DLD1 (cell line): ENCODE data around the gene RPLP2.

Experiments used
- in situ Hi-C: cut with HindIII; loops from 2 replicates; pipeline ENCODE4 v1.10.0; 2017; ENCODE audit warnings: low sequenced_read_pairs

The RPLP2 gene

DNA sequence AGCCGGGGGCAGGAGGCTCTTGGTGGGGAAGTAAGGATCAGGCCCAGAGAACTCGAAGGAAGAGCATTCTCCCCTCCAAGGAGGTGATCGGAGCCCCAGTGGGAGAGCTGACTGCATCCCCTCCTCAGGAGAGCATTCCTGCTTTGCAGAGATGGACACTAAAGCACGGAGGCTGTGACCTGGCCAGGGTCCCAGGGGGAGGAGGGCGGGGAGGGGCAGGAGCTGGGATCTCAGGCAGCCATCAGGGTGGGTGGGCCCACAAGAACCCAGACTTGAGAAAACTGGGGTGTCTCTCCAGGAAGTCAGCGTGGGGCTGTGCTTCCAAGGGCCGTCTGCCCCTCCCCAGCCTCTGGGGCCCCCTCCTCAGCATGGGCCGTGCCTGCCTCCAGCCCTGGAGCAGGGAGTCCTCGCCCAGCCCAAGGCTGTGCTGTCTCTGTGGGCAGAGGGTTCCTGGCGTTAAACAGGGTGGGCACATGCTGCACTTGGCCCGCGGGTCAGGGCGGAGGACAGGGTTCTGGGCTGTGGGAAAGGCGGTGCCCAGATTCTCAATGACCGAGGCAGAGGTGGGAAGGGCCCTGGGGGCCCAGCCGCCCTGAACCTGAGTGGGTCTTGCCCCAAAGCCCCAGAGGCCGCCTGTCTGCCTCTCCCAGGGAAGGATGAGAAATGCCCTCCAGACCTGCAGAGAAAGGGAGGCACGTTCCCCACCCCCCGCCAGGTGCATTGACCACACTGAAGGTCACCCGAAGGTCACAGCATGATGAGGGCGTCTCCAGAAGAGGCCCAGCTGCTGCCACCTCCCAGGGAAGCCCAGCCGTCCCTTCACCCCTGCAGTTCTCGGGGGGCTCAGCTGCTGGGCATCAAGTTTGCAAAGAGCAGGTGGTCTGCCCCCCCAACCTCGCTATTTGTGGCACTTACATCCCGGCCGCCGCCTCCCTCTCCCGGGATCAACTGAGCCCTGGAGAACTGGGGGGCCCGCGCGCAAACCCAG, 20.5 kb upstream of the RPLP2 start:
- in situ Hi-C loops = no loop called here

DNA sequence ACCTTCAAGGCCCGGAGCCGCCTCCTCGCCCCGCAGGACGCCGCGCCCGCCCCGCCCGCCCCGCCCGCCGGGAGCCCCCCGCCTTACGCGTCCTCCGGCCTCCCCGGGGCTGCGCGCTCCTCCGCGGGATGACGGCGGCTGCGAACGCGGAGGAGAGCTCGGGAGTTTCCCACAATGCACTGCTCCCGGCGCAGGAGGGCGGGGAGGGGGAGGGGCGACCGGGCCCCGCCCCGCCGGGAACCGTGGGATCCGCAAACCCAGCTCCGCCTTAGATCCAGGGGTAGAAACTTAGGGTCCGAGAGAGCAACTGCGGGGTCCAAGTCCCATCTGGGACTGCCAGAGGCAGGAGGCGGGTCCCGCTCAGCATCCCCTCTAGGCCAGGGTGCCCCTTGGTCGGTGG, 19.8 kb upstream of the RPLP2 start, which contains the start of gene CEND1:
TSS of gene CEND1 (minus strand) at position 148 of the 400 bp plus-strand sequence. CDS start 1,514 bp downstream, outside the sequence.
- in situ Hi-C loops = no loop called here

DNA sequence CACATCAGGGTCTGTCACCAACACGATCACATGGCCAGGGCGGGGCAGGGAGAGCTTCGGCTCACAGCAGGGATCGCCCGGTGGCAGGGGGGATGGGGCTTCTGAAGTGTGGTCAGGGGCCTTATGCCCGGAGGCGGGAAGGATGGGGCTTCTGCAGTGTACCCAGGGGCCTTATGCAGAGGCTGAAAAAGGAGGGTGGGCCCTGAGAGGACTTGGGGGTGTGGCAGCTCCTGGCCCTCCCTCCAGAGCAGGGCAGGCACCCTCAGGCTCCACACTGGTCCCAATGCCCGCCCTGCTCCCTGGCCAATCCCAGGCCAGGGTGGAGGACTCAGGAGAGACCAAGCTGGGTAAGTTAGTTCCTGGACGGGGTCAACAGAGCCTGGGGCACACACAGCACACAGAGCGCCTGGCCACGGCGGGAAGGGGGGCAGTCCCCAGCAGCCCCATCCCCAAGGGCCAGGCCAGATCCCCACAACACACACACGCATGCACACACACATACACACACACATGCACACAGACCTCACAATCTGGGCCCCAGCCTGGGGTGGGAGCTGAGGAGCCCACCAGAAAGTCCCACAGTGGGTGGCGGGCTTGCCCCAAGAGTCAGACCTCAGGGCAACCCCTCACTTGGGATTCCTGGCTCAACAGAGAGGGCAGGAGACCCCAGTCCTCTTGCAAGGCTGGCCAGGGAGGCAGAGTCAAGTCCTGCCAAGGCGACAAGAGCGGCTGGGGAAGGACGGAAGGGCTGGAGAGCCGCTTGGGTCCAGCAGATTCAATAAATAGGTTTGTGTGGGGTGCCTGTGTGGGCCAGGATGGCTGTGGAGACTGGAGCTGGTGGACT, 18.8 kb upstream of the RPLP2 start:
- in situ Hi-C loops = no loop called here

DNA sequence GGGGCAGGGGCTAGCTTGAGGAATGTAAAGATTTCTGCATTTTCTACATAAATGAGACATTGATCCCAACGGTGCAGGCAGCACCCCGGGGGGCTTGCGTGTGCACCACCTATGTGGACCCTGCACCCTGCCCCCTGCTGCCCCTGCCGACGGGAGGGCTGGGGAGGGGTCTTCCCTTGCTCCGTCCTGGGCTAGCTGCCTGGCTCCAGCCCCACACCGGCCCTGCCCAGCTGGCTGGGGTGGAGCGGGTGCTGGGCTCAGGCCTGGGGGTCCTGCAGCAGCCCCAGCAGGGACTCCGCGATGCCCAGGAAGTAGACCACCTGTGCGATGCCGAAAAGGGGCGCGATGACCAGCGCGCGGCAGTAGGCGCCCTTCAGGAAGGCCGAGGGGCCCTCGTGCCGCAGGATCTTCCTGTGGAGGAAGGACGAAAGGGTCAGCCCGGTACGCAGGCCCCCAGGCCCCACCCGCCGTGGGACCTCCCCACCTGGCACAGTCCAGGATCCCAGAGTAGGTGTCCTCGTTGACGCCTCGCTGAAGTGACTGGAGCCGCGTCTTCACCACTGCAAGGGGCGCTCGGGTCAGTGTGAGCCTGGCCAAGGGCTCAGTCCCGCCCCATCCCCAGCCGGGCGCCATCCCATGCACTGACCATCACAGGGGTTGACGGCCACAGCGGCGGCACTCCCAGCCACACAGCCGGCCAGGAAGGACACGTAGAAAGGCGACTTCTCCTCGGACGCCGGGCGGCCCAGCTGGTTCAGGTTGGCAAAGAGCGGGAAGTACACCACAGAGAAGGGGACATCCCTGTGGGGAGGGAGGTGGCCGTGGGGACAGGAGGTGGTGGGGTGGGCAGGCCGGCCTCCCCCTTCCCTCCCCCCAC, 17.9 kb upstream of the RPLP2 start:
- in situ Hi-C loops = no loop called here

DNA sequence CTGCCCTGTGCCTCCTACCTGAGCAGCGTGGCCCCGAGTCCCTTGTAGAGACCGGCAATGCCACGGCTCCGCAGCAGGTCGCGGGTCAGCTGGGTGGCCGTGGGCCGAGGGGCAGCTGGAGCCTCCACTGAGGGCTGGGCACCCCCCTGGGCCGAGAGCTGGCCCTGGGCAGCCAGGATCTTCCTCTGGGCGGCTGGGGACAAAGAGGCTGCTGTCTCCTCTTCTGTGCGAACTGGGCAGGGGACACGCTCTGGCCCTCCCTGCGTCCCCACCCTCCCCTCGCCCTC, 17.3 kb upstream of the RPLP2 start:
- in situ Hi-C loops = no loop called here

DNA sequence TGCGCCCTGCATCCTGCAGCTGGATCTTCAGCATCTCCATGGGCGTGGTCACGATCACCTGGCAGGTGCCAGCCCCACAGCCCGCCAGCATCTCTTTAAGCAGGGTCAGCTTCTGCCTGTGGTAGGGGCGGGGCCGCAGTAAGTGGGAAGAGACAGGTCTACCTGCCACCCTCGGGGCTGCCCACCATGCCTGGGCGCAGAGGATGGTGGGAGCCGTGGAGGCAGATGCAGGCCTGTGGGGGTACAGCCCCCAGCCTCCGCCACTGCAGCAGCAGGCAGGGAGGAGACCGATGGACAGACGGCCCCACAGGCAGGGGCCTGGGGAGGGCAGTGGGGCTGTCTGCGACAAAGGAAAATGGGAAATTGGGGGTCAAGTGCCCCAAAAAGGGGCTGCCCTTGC, 16.9 kb upstream of the RPLP2 start:
- in situ Hi-C loops = no loop called here

DNA sequence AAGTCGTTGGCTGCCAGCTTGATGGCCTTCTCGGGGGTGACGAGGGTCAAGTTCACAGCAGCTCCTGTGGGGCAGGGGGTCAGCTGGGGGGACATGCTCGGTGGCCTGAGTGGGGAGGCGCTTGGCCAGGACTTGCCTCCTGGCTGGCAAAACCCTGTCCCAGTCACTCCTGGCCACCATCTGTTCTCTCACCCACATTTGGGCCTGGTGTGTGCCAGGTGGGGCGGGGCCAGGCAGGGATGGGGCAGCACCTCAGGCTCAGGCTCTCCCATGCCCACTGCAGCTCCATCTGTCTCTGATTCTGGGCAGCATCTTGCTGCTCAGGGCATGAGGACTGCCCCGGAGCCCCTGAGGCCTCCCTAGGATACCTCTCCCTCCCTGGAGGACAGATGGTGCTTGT, 16.2 kb upstream of the RPLP2 start:
- in situ Hi-C loops = no loop called here

DNA sequence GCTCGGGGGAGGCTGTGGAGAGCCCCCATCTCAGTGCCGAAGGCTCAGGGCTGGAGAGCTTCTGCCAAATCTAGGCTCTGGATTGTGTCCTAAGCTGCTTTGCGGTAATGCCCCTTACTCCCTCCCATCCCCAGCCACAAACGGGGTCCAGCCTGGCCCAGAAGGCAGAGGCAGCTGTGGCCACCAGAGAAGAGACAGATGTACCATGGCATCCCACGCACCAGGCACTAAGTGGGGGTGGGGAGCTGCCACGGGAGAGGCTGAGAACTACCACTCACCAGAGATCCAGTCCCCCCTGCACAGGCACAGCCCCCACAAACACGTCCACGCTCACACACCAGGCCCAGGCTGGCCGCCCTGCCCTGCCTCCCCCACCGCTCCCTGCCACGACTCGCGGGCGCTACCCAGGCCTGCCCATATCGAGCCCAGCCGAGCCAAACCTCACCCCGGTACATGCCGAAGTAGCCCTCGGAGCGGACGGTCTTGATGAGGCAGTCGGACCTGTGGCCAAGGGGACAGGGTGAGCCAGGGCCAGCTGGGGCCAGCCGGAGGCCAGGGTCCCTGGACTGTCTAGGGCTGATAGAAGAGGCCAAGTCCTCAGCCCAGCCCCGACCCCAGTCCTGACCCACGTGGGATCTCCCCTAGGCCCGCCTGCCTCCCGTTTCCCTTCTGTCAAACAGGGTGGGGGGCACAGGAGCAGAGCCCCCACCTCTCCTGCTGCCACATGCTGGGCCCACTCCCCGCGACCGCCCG, 15.6 kb upstream of the RPLP2 start:
- in situ Hi-C loops = no loop called here

DNA sequence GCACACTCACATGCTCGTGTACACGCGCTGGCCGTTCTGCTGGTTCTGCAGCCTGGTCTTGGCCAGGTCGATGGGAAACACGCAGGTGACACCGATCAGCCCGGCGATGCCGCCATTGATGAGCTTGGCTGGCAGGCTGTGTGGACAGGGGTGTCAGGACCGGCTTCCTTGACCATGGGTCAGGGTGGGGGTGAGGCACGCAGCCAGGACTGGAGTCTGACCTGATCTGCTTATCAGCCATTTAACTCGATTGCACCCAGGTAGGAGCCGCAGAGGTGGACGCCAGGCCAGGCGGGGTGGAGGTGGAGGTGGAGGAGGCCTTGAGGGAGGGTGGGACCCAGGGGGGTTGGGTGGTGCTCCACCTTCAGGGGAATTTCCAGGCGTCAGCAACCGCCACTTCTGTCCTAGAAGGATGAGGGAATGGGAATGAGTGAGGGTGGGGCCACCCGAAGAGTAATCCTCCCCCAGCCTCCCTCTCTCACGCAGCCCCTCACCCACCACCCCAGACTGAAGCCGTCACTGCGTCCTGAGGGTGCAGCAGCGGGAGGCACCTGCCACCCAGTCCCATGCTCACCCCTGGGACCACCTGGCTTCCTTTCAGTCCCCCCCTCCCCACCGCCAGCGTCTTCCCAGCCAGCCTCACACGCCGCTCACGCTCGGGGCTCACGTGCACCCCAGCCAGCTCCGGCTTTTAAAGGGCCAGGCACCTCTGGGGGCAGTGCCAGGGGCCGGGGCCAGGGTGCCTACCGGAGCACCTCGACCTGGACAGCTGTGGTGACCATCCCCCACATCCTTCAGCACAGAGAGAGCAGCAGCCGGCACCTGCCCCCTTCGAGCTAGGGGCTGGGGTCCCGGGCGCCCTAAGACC, 14.8 kb upstream of the RPLP2 start:
- in situ Hi-C loops = no loop called here

DNA sequence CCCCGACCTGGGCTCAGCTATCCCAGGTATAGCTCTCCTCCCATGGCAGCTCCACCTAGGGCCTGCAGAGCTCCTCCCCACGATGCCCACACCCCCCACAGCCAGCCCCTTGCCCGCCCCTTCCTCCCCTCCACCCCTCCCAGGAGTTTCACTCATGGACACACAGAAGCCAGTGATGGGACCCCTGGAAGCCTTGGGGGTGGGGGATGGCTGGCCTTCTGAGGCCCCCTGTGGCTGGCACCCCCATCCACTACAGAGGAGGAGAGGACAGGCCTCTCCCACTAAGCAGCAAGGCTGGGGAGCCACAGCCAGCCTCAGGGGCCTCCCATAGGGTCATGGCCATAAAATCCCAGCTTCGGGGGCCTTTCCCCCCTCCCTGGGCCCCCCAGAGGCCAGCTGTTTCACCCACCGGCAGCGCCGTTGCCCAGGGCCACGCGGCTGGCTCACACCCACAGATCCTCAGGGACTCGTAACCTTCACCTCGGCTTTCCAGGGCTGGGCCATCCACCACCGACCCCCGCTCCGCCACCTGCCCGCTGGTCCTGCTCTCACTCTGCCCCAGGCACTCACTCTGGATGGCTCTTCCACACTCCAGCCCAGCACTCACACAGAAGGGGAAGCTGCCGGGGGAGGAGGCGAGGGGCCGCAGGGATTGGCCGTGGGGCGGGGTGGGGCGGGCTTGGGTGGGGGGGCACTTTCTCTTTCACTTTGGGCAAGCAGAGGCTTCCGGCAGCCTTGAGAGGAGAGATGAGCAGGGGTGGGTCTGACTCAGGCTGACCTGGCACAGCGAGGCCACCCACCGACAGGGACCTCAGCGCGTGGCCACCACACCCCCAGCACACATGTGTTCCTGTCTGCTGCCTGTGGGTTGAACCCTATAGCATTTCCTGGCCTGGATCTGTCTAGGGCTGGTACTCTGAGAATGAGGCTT, 13.9 kb upstream of the RPLP2 start:
- in situ Hi-C loops = no loop called here

DNA sequence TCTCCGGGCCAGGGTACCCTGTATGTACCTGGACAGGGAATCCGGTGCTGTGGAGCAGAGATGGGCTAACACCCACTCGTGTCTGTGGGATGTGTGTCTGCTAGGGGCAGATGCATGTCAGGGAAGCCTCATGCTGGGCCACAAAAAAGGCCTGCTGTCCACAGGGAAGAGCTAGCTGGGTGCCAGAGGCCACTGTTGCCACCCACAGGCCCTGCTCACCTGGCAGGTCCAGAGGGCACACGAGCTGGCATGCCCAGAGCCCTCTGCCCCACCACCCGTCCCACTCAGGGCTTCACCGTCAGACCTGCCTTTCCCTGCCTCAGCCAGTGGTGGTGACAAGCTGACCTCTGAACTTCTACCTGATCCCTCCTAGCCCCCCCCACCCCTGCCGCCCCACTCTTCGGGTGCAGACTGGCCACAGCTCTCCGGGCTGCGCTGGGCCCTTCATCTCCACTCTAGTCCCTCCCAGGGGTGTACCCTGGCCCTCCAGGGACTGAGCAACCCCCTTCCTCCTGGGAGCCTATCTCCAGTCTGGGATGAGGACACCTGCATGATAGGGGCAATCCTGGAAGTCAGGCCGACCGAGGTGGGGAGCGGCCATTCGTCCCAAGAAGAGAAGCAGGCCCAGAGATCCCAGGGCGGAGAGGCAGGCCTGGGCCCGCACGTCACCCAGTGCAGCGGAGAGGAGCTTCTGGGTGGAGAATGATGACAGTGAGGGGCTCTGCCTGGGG, 13.0 kb upstream of the RPLP2 start:
- in situ Hi-C loops = no loop called here

DNA sequence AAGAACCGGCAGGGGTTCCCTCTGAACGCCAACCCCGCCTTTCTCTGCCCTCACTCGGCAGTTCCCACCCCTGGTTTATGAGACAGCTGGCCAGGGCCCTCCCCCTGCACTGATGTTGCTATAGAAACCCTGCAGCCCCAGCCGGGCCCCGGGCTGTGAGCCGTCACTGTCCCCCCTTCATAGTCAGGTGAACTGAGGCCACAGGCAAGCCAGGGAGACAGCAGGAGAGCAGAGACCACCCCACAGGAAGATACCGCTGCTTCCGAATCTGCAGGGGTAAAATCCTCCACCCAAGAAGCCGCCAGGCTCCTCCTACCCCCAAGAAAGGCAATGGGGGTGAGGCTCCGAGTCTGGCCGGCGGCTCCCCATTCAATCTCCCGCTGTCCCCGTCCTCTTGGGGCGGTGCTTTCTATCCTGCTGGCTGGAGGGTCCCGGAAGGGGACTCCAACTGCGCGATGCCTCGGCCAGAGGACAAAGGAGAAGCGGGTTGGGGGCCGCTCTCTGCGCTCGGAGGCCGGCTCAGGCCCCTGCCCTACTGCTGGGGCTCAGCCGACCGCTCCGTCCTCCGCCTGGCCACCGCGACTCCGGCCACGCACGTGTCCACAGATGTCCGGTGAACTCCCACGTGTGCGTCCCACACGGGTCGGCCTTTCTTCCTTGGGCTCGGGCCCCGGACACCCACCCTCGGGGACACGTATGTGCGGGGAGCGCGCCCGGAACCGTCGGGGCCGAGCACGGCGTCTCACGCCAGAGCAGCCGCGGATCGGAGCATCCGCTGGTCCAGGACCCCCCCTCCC, 12.3 kb upstream of the RPLP2 start:
- in situ Hi-C loops = no loop called here

DNA sequence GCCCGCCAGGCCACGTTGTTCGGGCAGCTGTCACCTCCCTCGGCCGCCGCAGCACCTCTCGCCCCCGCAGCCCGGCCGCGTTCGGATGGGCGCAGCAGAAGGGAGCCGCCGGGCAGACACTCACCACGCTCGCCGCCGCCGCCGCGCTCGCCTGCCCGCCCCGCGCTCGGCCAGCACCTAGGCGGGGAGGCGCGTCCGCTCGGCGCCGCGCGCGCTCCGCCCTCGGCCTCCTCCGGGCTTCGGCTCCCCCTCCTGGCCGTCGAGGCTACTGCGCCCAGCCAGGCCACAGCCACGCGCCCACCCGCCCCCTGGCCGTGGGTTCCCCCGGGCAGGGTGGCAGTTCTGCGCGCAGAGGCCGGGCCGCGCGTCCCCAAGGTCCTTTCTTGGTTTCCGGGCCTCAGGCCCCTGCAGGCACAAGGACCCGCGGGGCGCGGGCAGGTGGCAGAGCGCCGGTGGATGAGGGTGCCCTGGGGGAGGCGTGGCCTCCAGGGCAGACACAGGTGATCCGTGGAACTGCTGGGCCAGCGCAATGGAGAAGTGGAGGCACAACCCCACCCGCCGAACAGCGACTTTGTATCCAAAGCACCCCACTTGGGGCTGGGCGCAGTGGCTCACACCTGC, 11.6 kb upstream of the RPLP2 start, which contains the start of gene SLC25A22:
TSS of gene SLC25A22 (minus strand) at position 189 of the 621 bp plus-strand sequence. CDS start 3,275 bp downstream, outside the sequence.
- in situ Hi-C loops = no loop called here

DNA sequence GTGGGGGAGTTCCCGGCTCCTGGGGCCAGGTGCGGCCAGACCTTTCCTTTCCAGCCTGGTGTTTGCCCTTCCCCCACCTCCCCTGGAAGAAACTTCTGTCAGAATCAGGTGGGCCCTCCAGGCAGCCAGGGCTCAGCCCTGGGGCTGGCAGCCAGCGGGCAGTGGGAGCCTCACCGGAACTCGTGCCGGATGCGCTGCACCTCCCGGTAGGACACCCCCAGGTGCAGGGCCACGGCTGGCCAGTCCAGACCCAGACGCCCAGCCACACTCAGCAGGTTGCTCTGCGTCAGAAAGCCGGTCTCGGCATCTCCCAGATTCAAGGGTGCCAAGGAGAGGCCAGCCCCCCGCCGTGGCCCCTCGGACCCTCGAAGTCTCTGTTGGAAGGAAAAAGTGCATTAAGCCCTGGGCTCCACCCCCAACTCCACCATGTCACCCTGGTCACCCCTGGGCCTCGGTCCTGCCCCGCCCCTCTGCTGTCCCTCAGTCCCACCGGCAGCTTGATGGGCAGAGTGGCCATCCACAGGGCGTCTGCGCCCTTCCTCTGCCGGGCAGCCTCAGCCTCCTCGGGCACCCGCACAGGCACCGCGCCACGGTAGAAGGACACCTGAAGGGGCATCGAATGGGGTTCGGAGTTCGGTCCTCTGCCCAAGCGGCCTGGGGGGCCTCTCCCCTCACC, 10.0 kb upstream of the RPLP2 start:
- in situ Hi-C loops = no loop called here

DNA sequence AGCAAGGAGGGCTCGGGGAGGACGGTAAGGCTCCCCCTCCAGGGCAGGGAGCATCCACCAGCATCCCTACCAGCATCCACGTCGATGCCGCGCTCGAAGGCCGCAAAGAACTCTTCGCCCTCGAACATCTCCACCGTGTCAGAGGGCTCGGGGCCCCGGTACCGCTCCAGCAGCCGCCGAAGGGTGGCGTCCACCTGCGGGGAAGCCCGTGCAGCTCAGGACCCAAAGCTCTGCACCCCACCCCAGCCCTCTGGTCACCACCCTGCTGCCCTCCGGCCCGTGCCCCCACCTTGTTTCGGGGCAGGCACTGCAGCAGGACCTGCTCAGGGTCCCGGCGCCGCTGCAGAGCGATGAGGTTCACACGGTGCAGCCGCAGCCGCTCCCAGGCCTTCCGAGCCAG, 9.3 kb upstream of the RPLP2 start:
- in situ Hi-C loops = no loop called here
